ENCODE measurements around the gene ZNF276. TPM values are rescaled to one million over a fixed set of nuclear protein-coding genes. Genes with fewer than 3 reads are reported as not detected.
A peak's percentile ranks its signal among the peaks of the same experiment; 100 is the strongest.
"Not testable (repeated sequence)": the region's sequence is repeated elsewhere in the genome, so short reads cannot be mapped to it uniquely, and the experiment has no call there.

ZNF276 gene
- total RNA-seq, 3 donors from 2014 or later = 33.1 to 40.7 (median 35.5) TPM

DNA sequence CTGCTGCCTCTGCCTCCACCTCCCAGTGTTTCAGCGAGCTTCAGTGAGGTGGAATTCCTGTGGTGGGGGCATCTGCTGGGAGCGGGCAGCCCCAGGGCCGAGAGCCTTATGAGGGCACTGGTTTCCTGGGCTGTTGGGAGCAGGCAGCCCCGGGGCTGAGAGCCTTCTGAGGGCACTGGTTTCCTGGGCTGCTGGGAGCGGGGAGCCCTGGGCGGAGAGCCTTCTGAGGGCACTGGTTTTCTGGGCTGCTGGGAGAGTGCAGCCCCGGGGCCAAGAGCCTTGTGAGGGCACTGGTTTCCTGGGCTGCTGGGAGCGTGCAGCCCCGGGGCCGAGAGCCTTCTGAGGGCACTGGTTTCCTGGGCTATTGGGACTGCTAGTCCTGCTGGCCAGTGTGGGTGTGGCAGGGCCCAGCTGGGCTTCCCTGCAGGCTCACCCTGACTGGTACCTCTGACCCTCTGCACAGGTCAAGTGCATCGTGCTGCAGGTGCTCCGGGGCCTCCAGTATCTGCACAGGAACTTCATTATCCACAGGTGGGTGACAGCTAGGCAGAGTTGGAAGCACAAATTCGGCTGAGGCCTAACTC is 29.3 kb upstream of the ZNF276 start:
- no peak overlapping the region for H3K4me3 Mint-ChIP-seq
- H3K27me3 Mint-ChIP-seq (ENCODE audit: low read depth) = no peaks in the 10 kb centered on the region
- peaks cover 12% of the 10 kb centered on the region for H3K4me1 Mint-ChIP-seq (ENCODE audit: low read depth)
- DNase-seq = no peak
- peaks cover 11% of the 10 kb centered on the region for H3K36me3 Mint-ChIP-seq (ENCODE audit: insufficient read depth)
- no peak for ATAC-seq
- H3K9me3 Mint-ChIP-seq = no peaks in the 10 kb centered on the region

DNA sequence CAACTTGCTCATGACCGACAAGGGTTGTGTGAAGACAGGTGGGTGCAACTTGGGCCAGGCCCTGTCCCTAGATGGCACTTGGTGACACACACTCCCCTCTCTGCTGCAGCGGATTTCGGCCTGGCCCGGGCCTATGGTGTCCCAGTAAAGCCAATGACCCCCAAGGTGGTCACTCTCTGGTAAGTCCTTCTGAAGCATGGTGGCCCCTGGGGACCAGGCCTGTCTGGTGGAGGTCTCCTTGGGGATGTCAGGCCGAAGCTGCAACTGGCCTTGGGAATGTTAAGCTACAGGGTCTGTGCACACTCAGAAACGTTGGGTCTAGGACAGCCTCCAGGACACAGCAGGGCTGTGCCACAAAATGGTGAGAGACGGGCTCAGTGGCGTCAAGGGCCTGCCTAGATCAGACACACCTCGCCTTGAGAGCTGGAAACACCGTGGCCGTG is 28.0 kb upstream of the ZNF276 start:
- no peak for DNase-seq
- Mint-ChIP-seq H3K4me3 (no peak overlapping the region), H3K27me3 (ENCODE audit: low read depth) (no peaks in the 10 kb centered on the region), H3K9me3 (no peaks in the 10 kb centered on the region), H3K36me3 (ENCODE audit: insufficient read depth) (peaks cover 11% of the 10 kb centered on the region), H3K4me1 (ENCODE audit: low read depth) (peaks cover 6% of the 10 kb centered on the region)
- ATAC-seq = no peak

DNA sequence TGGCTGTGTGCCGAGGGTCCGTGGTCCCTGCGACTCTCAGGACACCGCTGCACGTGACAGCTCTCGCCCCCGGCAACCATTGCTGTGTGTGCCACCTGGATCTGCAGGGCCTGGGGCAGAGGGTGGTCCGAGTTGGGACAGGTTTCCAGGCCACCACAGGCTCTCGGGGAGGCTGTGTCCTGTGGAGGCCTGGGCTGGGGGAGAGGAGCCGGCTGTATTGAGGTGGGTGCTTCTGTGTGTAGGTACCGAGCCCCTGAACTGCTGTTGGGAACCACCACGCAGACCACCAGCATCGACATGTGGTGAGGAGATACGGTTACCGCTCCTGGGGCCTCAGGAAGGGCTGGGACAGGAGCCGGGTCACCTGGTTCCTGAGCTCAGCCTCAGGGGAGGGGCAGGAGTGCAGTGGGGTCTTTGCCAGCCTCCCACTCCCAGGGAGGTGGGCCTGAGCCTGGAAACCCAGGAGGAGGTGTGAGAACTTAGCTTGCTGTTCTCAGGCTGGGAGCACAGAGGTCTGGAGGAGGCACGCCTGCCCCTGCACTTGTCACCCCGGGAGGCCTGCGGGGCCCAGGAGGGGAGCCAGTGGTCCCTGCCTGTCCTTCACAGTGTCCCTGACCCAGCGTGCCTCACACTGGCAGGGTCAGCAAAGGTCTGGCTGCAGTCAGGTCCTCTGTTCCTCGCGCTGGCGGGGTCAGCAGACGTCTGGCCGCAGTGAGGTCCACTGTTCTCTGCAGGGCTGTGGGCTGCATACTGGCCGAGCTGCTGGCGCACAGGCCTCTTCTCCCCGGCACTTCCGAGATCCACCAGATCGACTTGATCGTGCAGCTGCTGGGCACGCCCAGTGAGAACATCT is 27.2 kb upstream of the ZNF276 start:
- ATAC-seq (no peak), DNase-seq (no peak)
- Mint-ChIP-seq H3K36me3 (ENCODE audit: insufficient read depth) (peaks cover 11% of the 10 kb centered on the region), H3K9me3 (no peaks in the 10 kb centered on the region), H3K4me3 (no peak overlapping the region), H3K4me1 (ENCODE audit: low read depth) (peaks cover 9% of the 10 kb centered on the region), H3K27me3 (ENCODE audit: low read depth) (no peaks in the 10 kb centered on the region)

DNA sequence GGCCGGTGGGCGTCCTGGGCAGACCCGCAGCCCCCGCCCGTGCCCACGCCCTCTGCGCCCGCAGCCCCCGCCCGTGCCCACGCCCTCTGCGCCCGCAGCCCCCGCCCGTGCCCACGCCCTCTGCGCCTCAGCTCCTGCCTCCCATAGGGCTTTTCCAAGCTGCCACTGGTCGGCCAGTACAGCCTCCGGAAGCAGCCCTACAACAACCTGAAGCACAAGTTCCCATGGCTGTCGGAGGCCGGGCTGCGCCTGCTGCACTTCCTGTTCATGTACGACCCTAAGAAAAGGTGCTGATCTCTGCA is 26.6 kb upstream of the ZNF276 start:
- not testable (repeated sequence) for H3K9me3 Mint-ChIP-seq; H3K27me3 Mint-ChIP-seq (ENCODE audit: low read depth); DNase-seq; H3K4me3 Mint-ChIP-seq; ATAC-seq
- Mint-ChIP-seq H3K36me3 (ENCODE audit: insufficient read depth) (peaks cover 11% of the 10 kb centered on the region), H3K4me1 (ENCODE audit: low read depth) (peaks cover 10% of the 10 kb centered on the region)

DNA sequence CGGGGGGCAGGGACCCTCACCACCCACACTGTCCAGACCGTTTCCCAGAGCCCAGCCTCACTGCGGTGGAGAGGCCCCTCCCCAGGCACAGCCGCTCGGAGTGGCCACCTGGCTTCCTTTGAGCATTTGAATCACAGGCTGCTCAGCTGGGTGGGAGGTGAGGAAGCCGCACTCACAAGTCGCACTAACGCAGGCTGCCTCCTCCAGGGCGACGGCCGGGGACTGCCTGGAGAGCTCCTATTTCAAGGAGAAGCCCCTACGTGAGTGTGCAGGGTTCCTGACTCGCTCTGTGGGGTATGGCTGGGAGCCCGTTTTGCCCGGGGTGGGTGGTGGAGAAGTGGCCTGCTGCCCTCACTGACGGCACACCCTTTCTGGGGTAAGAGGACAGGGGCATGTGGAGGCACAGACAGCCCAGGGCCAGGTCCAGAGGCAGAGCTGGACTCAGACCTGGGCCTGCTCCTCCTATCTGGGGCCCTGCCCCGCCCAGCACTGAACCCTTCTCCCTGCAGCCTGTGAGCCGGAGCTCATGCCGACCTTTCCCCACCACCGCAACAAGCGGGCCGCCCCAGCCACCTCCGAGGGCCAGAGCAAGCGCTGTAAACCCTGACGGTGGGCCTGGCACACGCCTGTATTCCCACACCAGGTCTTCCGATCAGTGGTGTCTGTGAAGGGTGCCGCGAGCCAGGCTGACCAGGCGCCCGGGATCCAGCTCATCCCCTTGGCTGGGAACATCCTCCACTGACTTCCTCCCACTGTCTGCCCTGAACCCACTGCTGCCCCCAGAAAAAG is 26.1 kb upstream of the ZNF276 start:
- Mint-ChIP-seq H3K27me3 (ENCODE audit: low read depth) (no peaks in the 10 kb centered on the region), H3K36me3 (ENCODE audit: insufficient read depth) (peaks cover 6% of the 10 kb centered on the region), H3K4me3 (no peak overlapping the region), H3K9me3 (no peaks in the 10 kb centered on the region), H3K4me1 (ENCODE audit: low read depth) (peaks cover 14% of the 10 kb centered on the region)
- ATAC-seq = no peak
- DNase-seq = no peak

DNA sequence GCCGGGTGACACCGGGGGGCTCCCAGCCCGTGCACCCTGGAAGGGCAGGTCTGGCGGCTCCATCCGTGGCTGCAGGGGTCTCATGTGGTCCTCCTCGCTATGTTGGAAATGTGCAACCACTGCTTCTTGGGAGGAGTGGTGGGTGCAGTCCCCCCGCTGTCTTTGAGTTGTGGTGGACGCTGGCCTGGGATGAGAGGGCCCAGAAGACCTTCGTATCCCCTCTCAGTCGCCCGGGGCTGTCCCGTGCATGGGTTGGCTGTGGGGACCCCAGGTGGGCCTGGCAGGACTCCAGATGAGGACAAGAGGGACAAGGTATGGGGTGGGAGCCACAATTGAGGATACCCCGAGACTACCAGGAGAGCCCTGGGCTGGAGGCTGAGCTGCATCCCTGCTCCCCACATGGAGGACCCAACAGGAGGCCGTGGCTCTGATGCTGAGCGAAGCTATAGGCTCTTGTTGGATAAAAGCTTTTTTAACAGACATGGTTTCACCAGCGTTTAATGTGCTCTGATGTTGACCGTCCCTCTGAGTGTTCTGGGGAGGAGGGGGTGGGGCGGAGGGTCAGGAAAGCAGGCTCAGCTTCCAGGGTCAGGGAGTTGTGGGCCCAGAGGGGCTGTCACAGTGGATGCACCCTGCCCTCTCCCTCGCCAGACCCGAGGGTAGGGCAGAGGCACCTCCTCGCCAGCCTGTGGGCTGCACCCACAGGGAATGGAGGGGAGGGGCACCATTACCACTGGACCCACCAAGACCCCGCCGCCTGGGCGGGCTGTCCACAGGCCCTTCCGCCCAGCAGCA is 25.3 kb upstream of the ZNF276 start:
- peaks cover 16% of the 10 kb centered on the region for H3K4me1 Mint-ChIP-seq (ENCODE audit: low read depth)
- ATAC-seq (no peak), DNase-seq (no peak)
- H3K36me3 Mint-ChIP-seq (ENCODE audit: insufficient read depth) = peaks cover 5% of the 10 kb centered on the region
- H3K4me3 Mint-ChIP-seq = no peak overlapping the region
- H3K9me3 Mint-ChIP-seq = no peaks in the 10 kb centered on the region
- no peaks in the 10 kb centered on the region for H3K27me3 Mint-ChIP-seq (ENCODE audit: low read depth)

DNA sequence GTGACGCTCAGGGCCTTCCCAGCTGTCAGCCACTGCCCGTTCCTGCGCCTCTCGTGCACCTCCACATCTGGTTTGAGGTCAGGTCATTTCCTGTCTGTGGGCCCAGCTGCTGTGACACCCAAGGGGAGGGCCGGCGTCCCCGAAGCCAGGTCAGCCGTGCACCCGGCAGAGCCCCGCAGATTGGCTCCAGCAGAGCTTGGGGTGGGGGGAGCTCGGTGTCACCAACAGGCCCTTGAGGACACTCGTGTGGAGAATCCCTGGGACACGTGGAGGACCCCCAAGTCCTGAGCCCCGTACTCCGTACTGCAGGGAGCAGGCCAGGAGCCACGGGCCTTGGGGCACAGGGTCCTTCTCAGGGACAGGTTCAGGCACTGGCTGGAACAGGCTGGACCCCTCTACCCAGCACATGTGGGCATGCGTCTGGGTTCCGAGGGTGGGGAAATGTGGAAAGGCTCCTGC is 24.6 kb upstream of the ZNF276 start:
- DNase-seq (no peak), ATAC-seq (no peak)
- no peak overlapping the region for H3K4me3 Mint-ChIP-seq
- no peaks in the 10 kb centered on the region for H3K27me3 Mint-ChIP-seq (ENCODE audit: low read depth)
- no peaks in the 10 kb centered on the region for H3K9me3 Mint-ChIP-seq
- peaks cover 16% of the 10 kb centered on the region for H3K4me1 Mint-ChIP-seq (ENCODE audit: low read depth)
- H3K36me3 Mint-ChIP-seq (ENCODE audit: insufficient read depth) = peaks cover 5% of the 10 kb centered on the region

DNA sequence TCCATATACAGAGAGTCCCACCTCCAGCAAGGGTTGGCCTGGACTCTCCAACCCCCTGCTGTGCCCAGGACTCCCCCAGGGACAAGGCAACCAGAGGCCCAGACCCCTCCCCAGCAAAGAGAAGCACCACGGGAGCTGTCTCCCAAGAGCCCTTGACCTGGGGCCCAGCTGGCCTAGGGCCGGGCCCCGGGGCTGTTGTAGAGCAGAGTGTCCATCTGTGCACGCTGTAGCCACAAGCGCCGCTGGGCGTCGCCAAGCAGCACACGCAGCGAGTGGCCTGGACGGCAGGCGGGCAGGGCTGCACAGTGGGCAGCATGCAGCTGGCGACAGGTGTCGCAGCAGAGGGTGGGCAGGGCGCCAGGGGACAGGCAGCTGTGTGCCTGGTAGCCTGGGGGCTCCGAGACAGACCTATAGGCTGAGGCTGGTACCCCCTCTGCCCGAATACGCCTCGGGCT is 24.1 kb upstream of the ZNF276 start:
- Mint-ChIP-seq H3K9me3 (no peaks in the 10 kb centered on the region), H3K4me1 (ENCODE audit: low read depth) (peaks cover 18% of the 10 kb centered on the region), H3K4me3 (no peak overlapping the region), H3K27me3 (ENCODE audit: low read depth) (no peaks in the 10 kb centered on the region), H3K36me3 (ENCODE audit: insufficient read depth) (peaks cover 5% of the 10 kb centered on the region)
- ATAC-seq (no peak), DNase-seq (no peak)

DNA sequence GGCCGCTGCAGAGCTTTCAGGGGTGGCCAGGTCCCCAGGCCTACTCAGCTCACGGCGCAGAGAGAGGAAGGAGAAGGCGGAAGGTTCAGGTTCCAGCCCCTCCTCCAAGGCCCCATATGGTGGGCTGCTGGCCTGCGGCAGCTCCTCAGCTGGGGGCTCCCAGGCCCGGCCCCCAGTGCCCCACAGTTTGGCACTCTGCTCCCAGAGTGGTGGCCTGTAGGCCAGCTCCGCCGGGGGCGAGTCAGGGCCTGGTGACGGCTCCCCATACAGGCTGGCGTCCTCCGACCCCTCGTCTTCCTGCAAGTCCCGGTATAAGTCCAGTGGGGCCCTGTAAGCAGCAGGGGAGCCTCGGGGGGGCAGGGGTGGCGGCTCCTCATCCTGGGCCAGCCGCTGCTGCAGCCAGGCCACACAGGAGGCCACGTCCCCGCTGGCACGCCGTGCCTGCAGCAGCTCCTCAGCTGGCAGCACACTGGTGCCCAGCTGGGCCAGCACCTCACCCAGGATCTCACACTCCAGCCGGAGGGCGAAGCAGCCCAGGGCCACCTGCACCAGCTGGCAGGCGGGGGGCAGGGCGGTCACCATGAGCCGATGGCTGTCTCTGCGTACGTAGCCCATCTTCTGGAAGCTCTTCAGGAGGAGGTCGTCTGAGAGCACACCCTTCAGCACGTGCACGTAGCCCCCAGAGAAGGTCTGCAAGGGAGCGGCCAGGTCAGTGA is 23.6 kb upstream of the ZNF276 start:
- ATAC-seq (no peak), DNase-seq (no peak)
- H3K27me3 Mint-ChIP-seq (ENCODE audit: low read depth) = no peaks in the 10 kb centered on the region
- peaks cover 23% of the 10 kb centered on the region for H3K4me1 Mint-ChIP-seq (ENCODE audit: low read depth)
- H3K36me3 Mint-ChIP-seq (ENCODE audit: insufficient read depth) = peaks cover 5% of the 10 kb centered on the region
- no peaks in the 10 kb centered on the region for H3K9me3 Mint-ChIP-seq
- no peak overlapping the region for H3K4me3 Mint-ChIP-seq

DNA sequence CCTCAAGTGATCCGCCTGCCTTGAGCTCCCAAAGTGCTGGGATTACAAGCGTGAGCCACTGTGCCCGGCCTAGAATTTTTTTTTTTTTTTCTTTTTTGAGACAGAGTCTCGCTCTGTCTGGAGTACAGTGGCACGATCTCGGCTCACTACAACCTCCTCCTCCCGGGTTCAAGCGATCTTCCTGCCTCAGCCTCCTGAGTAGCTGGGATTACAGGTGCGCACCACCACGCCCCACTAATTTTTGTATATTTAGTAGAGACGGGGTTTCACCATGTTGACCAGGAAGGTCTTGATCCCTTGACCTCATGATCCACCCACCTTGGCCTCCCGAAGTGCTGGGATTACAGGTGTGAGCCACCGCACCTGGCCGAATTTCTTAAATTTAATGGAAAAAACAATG is 22.6 kb upstream of the ZNF276 start:
- not testable (repeated sequence) for DNase-seq; H3K36me3 Mint-ChIP-seq (ENCODE audit: insufficient read depth); ATAC-seq; H3K4me3 Mint-ChIP-seq; H3K9me3 Mint-ChIP-seq; H3K27me3 Mint-ChIP-seq (ENCODE audit: low read depth)
- H3K4me1 Mint-ChIP-seq (ENCODE audit: low read depth) = peaks cover 23% of the 10 kb centered on the region

DNA sequence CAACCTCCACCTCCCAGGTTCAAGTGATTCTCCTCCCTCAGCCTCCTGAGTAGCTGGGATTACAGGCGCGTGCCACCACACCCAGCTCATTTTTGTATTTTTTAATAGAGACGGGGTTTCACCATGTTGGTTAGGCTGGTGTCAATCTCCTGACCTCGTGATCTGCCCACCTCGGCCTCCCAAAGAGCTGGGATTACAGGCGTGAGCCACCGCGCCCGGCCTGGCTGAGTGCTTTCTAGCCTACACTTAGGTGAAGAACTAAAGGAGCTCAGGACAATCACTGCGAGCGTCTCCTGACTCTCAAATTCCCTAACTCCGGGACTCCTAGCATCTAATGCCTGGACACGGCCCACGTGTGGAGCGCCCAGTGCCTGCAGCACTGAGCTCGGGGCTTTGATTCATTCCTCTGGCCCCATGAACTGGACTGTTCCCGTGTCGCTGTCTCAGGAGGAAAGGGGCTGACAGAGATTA is 21.7 kb upstream of the ZNF276 start:
- H3K36me3 Mint-ChIP-seq (ENCODE audit: insufficient read depth); H3K9me3 Mint-ChIP-seq; ATAC-seq; DNase-seq; H3K27me3 Mint-ChIP-seq (ENCODE audit: low read depth): not testable (repeated sequence)
- Mint-ChIP-seq H3K4me3 (peak overlapping the region; percentile 79), H3K4me1 (ENCODE audit: low read depth) (peaks cover 23% of the 10 kb centered on the region)

DNA sequence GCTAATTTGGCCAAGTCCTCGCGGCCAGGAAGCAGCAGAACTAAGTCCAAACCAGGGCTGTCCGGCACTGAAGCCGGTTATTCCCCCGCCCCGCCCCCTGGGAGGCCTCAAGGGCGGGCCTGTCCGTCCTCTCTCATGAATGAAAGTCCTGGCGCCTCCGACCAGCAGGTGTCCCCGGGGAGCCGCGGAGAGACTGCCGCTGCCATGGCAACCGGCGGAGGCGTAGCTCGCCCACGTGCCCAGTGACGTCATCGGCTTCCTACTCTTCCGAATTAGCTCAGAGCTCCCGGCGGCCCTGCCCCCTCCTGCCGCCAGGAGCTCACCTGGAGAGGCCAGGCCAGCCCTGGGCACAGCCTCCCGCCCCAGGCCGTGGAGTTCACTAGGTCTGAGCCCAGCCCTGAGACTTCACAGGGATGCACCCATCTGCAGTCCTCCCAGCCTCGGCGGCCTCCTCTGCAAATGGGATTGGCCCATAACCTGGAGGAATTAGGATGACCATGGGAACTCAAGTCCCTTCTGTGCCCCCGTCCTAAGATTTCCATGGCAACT is 21.2 kb upstream of the ZNF276 start:
- Mint-ChIP-seq H3K36me3 (ENCODE audit: insufficient read depth) (no peaks in the 10 kb centered on the region), H3K4me3 (peak overlapping the region; percentile 79), H3K9me3 (no peaks in the 10 kb centered on the region), H3K4me1 (ENCODE audit: low read depth) (peaks cover 23% of the 10 kb centered on the region), H3K27me3 (ENCODE audit: low read depth) (no peaks in the 10 kb centered on the region)
- peak; percentile 11 to 12 for ATAC-seq
- peak; percentile 99 for DNase-seq
